Lung (tissue), 12 donors: ENCODE data around the gene ELOVL5. TPM values are rescaled to one million over a fixed set of nuclear protein-coding genes. Genes with fewer than 3 reads are reported as not detected.

ENCODE experiments used
- ATAC-seq: fragments of 200-7000 bp; cut with Tn5 transposase; one replicate; pipeline ENCODE4 v1.9.1; 2020; ENCODE audit warnings: moderate number of reproducible peaks; ENCODE audit not compliant: insufficient read depth, low FRiP score
- DNase-seq, 3 donors: peaks; one replicate each; pipeline ENCODE4 v3.0.0-alpha.2; 2013 to 2017
- H3K27ac ChIP-seq, 2 donors: one replicate each; pipeline ENCODE4 v1.5.1; 2013; ENCODE audit warnings: mild to moderate bottlenecking in 2 of 2, moderate library complexity in 2 of 2, control low read depth in 1 of 2, inconsistent platforms in 1 of 2, low read depth in 1 of 2, low read length in 1 of 2
- H3K27me3 ChIP-seq, 3 donors: one replicate each; pipeline ENCODE4 v1.5.1; 2013; ENCODE audit warnings: low read length in 2 of 3; ENCODE audit not compliant: control insufficient read depth in 3 of 3, insufficient read depth in 3 of 3
- H3K36me3 ChIP-seq, 4 donors: one replicate each; pipeline ENCODE4 v1.5.1; 2013; ENCODE audit warnings: low read length in 4 of 4, mild to moderate bottlenecking in 1 of 4, moderate library complexity in 1 of 4; ENCODE audit not compliant: control insufficient read depth in 4 of 4, insufficient read depth in 4 of 4
- H3K4me1 ChIP-seq, 5 donors: one replicate each; pipeline ENCODE4 v1.5.1; 2013; ENCODE audit warnings: low read length in 5 of 5, mild to moderate bottlenecking in 2 of 5, moderate library complexity in 1 of 5; ENCODE audit not compliant: control insufficient read depth in 5 of 5, insufficient read depth in 5 of 5
- H3K4me3 ChIP-seq: one replicate; pipeline ENCODE4 v1.5.1; 2013; ENCODE audit warnings: mild to moderate bottlenecking, control low read depth, moderate library complexity
- H3K9ac ChIP-seq, 2 donors: one replicate each; pipeline ENCODE4 v1.5.1; 2013; ENCODE audit warnings: low read length in 2 of 2, control low read depth in 1 of 2; ENCODE audit not compliant: insufficient read depth in 1 of 2
- H3K9me3 ChIP-seq, 4 donors: one replicate each; pipeline ENCODE4 v1.5.1; 2013; ENCODE audit warnings: low read length in 3 of 4, mild to moderate bottlenecking in 1 of 4, moderate library complexity in 1 of 4; ENCODE audit not compliant: control insufficient read depth in 4 of 4, insufficient read depth in 3 of 4
- CTCF ChIP-seq: IDR thresholded peaks from 2 replicates; pipeline ENCODE4 v1.5.1; 2012; ENCODE audit warnings: mild to moderate bottlenecking; ENCODE audit errors: control extremely low read depth, extremely low read depth
- WGBS, 2 donors: extraction: QIAGEN DNeasy Blood & Tissue Kit; methylation state at CpG; one replicate each; pipeline ENCODE4 v1.1.7; 2013; 5-methylcytosine and 5-hydroxymethylcytosine counted together
- polyA plus RNA-seq, 2 donors: library from polyadenylated mRNA; stranded (reverse); fragments of 200-250 nt; gene quantifications; one replicate each; pipeline ENCODE4 v1.2.1, GENCODE V29; 2013
- total RNA-seq, 2 donors: library from RNA; depleted of rRNA in 1 of 2; stranded (reverse); fragments of >200 nt in 1 of 2; gene quantifications; one replicate each; pipeline ENCODE4 v1.2.1, GENCODE V29; 2014 to 2021
- donor health status: control.
- donor health status: control.
- donor health status: Bipolar disorder and iron deficiency.
- donor health status: healthy.
- donor health status: DM: yes; HTN: yes; CAD: no.

The ELOVL5 gene
- total and polyA plus RNA-seq, 4 donors: 37.7 to 95.6 (median 89.9) TPM

- no peak overlapping the region for H3K4me3 ChIP-seq
- no peak for TF ChIP-seq CTCF
- 40 to 62% methylated on average over 2 of the region's 2 CpGs for WGBS, 2 donors
- H3K4me1 ChIP-seq: peaks cover 6 to 45% (median 7%) of the 10 kb centered on the region in 5 donors
- DNase-seq (no peak), ATAC-seq (no peak)
- no peaks in the 10 kb centered on the region for H3K9me3 ChIP-seq
- peaks cover 0 to 1% (median 0%) of the 10 kb centered on the region in 4 donors for H3K36me3 ChIP-seq
- no peak overlapping the region for H3K27ac ChIP-seq
- no peak overlapping the region for H3K9ac ChIP-seq
- H3K27me3 ChIP-seq: no peaks in the 10 kb centered on the region
Measured at GRCh38 chr6:53312355-53312754, 36.4 kb downstream of the ELOVL5 start.

GRCh38 chr6:53311586-53311935, 37.2 kb downstream of the ELOVL5 start:
- ATAC-seq: no peak
- 84 to 92% methylated on average over 3 of the region's 3 CpGs for WGBS, 2 donors
- Histone ChIP-seq H3K4me3 (no peak overlapping the region), H3K9ac (no peak overlapping the region), H3K27ac (no peak overlapping the region), H3K4me1 (peaks cover 6 to 51% (median 7%) of the 10 kb centered on the region in 5 donors), H3K36me3 (peaks cover 0 to 1% (median 0%) of the 10 kb centered on the region in 4 donors), H3K27me3 (no peaks in the 10 kb centered on the region), H3K9me3 (no peaks in the 10 kb centered on the region)
- no peak for DNase-seq
- no peak for TF ChIP-seq CTCF

- WGBS, 2 donors: 64 to 75% methylated on average over 6 of the region's 6 CpGs
- ATAC-seq (no peak), DNase-seq (no peak)
Measured at GRCh38 chr6:53310771-53311585, 37.8 kb downstream of the ELOVL5 start.

More at GRCh38 chr6:53310771-53311585, 37.8 kb downstream of the ELOVL5 start:
- Histone ChIP-seq H3K27ac (no peak overlapping the region), H3K4me3 (no peak overlapping the region), H3K4me1 (peaks cover 6 to 47% (median 7%) of the 10 kb centered on the region in 5 donors), H3K36me3 (peaks cover 0 to 1% (median 0%) of the 10 kb centered on the region in 4 donors), H3K27me3 (no peaks in the 10 kb centered on the region), H3K9ac (no peak overlapping the region), H3K9me3 (no peaks in the 10 kb centered on the region)
- no peak for TF ChIP-seq CTCF
